A549 treated with ZK216348 at 1 μM for 4 hours (cell line): ENCODE measurements around the gene CTRB1. TPM values are rescaled to one million over a fixed set of nuclear protein-coding genes. Genes with fewer than 3 reads are reported as not detected.

Source experiments
- total RNA-seq: library from RNA; stranded (reverse); fragments of 200-300 nt; extraction: Qiagen RNA extraction; gene quantifications from 5 replicates; pipeline ENCODE4 v1.2.3, GENCODE V29; 2022; ENCODE audit warnings: low read depth

Gene CTRB1
- total RNA-seq, result not detected in 5 replicates

GRCh38 chr16:75218256-75219076 lies at the start of gene CTRB1:
Gene CTRB1, plus strand, starts transcription at chr16:75218988. Its CDS starts 20 bp downstream, at chr16:75219008.

DNA sequence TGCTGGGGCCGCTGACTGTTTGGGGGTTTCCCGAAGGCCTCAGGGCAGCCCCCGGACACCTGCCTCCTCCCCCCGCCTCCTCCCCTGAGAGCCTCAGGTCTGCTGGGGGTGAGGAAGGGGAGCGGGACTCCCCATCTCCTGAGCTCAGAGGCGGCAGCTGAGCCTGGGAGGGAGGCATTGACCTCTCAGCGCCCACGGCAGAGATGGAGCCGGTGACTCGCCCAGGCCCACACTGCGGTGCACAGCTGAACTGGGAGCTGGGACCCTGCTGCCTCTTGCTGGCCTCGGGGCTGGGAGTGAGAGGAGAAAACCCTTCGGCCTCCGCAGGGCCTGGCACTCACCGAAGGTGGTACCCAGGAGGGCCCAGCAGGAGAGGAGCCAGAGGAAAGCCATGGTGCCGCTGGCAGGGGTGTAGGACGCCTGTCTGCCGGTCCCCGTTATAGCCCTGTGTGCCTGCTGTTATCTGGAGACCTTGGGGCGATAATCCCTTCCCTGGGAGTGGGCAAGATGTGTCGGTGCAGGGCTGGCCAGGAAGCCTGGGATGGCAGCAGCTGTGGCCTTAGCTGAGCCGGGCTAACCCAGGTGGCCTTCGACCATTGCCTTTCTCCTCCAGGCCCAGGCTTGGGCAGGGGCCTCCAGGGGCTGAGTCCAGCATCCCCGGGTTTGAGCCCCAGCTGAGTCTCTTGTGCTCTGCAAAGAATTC lies 11.9 kb upstream of the CTRB1 start, which contains the start of gene CTRB2:
Gene CTRB2 (minus strand): TSS at position 413 of the 703 bp plus-strand sequence. CDS start 20 bp downstream, at position 393.

GRCh38 chr16:75251280-75252048 lies 32.7 kb downstream of the CTRB1 start, which contains the start of gene BCAR1:
Gene BCAR1, minus strand, starts transcription at chr16:75251624. Its CDS starts 142 bp downstream, at chr16:75251482.

Other genes starting within 250 kb of the CTRB1 start
- gene WDR59, start 233.9 kb upstream of the CTRB1 start, total RNA-seq, result 23.4 to 34.2 TPM (median 31.0 TPM) in 5 replicates
- gene ZNRF1, start 220.0 kb upstream of the CTRB1 start, total RNA-seq, result 19.0 to 26.4 TPM (median 24.8 TPM) in 5 replicates
- 0.34 to 1.4 TPM (median 0.86 TPM) in 5 replicates for gene LDHD, start 102.2 kb upstream of the CTRB1 start, total RNA-seq
- 9.0 to 12.7 TPM (median 10.8 TPM) in 5 replicates for gene ZFP1, start 70.5 kb upstream of the CTRB1 start, total RNA-seq
- gene CTRB2, start 11.8 kb upstream of the CTRB1 start, total RNA-seq, result not detected in 5 replicates
- 48.1 to 121 TPM (median 108 TPM) in 5 replicates for gene BCAR1, start 32.6 kb downstream of the CTRB1 start, total RNA-seq
- 55.6 to 88.5 TPM (median 63.8 TPM) in 5 replicates for gene CFDP1, start 214.5 kb downstream of the CTRB1 start, total RNA-seq
- gene TMEM170A, start 245.7 kb downstream of the CTRB1 start, total RNA-seq, result 10.7 to 17.8 TPM (median 14.9 TPM) in 5 replicates